ENCODE measurements around the gene GMEB2. TPM values are rescaled to one million over a fixed set of nuclear protein-coding genes. Genes with fewer than 3 reads are reported as not detected.

Gene GMEB2
- total RNA-seq, 3 donors from 2014 or later (not counting 1 experiment from before 2014, with no cell fraction given) = 11.7 to 15.1 (median 14.6) TPM

GRCh38 chr20:63587256-63587655, 39.6 kb downstream of the GMEB2 start:
- H3K27ac ChIP-seq (ENCODE audit: low read length) = no peak overlapping the region

GRCh38 chr20:63586797-63587196, 40.1 kb downstream of the GMEB2 start:
- ATAC-seq (no peak), DNase-seq (no peak)
- Mint-ChIP-seq H3K36me3 (no peaks in the 10 kb centered on the region), H3K27me3 (ENCODE audit: low read depth in 2 of 2) (no peaks in the 10 kb centered on the region), H3K9me3 (no peaks in the 10 kb centered on the region), H3K4me1 (no peaks in the 10 kb centered on the region), H3K27ac (no peak overlapping the region), H3K4me3 (no peak overlapping the region)
- intact Hi-C loops (cut with micrococcal nuclease) = no loop called here
- Histone ChIP-seq H3K27ac (ENCODE audit: low read length) (no peak overlapping the region), H3K9me3 (ENCODE audit: control insufficient read depth, insufficient read depth, low read length) (no peaks in the 10 kb centered on the region), H3K36me3 (ENCODE audit: control insufficient read depth, insufficient read depth, low read length) (peaks cover 22% of the 10 kb centered on the region), H3K4me1 (ENCODE audit: control insufficient read depth, insufficient read depth, low read length) (no peaks in the 10 kb centered on the region), H3K27me3 (ENCODE audit: control insufficient read depth, insufficient read depth, low read length) (no peaks in the 10 kb centered on the region), H3K4me3 (ENCODE audit: low read length) (no peak overlapping the region)
- 89% methylated on average over 17 of the region's 17 CpGs for WGBS (ENCODE audit: insufficient coverage)
- no peak for TF ChIP-seq CTCF (IDR thresholded peaks at IDR 0.05)

More at GRCh38 chr20:63587256-63587655, 39.6 kb downstream of the GMEB2 start:
- no peak overlapping the region for H3K4me3 Mint-ChIP-seq
- 96% methylated on average over 12 of the region's 12 CpGs for WGBS (ENCODE audit: insufficient coverage)
- no peak overlapping the region for H3K27ac Mint-ChIP-seq
- DNase-seq = no peak
- TF ChIP-seq CTCF (IDR thresholded peaks at IDR 0.05) = no peak
- no peaks in the 10 kb centered on the region for H3K27me3 Mint-ChIP-seq (ENCODE audit: low read depth in 2 of 2)
- H3K9me3 ChIP-seq (ENCODE audit: control insufficient read depth, insufficient read depth, low read length) = no peaks in the 10 kb centered on the region
- ATAC-seq = no peak
- H3K4me1 Mint-ChIP-seq = no peaks in the 10 kb centered on the region
- no peaks in the 10 kb centered on the region for H3K27me3 ChIP-seq (ENCODE audit: control insufficient read depth, insufficient read depth, low read length)
- no peaks in the 10 kb centered on the region for H3K4me1 ChIP-seq (ENCODE audit: control insufficient read depth, insufficient read depth, low read length)
- intact Hi-C loops (cut with micrococcal nuclease) = no loop called here
- H3K36me3 Mint-ChIP-seq = no peaks in the 10 kb centered on the region
- no peaks in the 10 kb centered on the region for H3K9me3 Mint-ChIP-seq
- H3K36me3 ChIP-seq (ENCODE audit: control insufficient read depth, insufficient read depth, low read length) = peaks cover 27% of the 10 kb centered on the region
- no peak overlapping the region for H3K4me3 ChIP-seq (ENCODE audit: low read length)

- Histone ChIP-seq H3K36me3 (ENCODE audit: control insufficient read depth, insufficient read depth, low read length) (peaks cover 17% of the 10 kb centered on the region), H3K27ac (ENCODE audit: low read length) (no peak overlapping the region), H3K9me3 (ENCODE audit: control insufficient read depth, insufficient read depth, low read length) (no peaks in the 10 kb centered on the region), H3K4me1 (ENCODE audit: control insufficient read depth, insufficient read depth, low read length) (no peaks in the 10 kb centered on the region), H3K27me3 (ENCODE audit: control insufficient read depth, insufficient read depth, low read length) (no peaks in the 10 kb centered on the region), H3K4me3 (ENCODE audit: low read length) (no peak overlapping the region)
- Mint-ChIP-seq H3K4me3 (no peak overlapping the region), H3K36me3 (no peaks in the 10 kb centered on the region), H3K27me3 (ENCODE audit: low read depth in 2 of 2) (no peaks in the 10 kb centered on the region), H3K27ac (no peak overlapping the region), H3K9me3 (no peaks in the 10 kb centered on the region), H3K4me1 (no peaks in the 10 kb centered on the region)
- 91% methylated on average over 22 of the region's 22 CpGs for WGBS (ENCODE audit: insufficient coverage)
- DNase-seq (no peak), ATAC-seq (no peak)
- TF ChIP-seq CTCF (IDR thresholded peaks at IDR 0.05) = no peak
- intact Hi-C loops (cut with micrococcal nuclease) = no loop called here
These were observed 41.0 kb downstream of the GMEB2 start for GRCh38 chr20:63585616-63586565.

Measured in natural killer cell (primary cell).